HepG2 (cell line): ENCODE data around the gene HSPA1B. TPM values are rescaled to one million over a fixed set of nuclear protein-coding genes. Genes with fewer than 3 reads are reported as not detected.

Experiments
- BRCA1 ChIP-seq: sonication (generic); formaldehyde crosslinking; IDR thresholded peaks from 2 replicates; pipeline ENCODE4 v1.4.0; 2020; ENCODE audit warnings: missing genetic modification reagents
- FIP1L1 ChIP-seq: fragments of 200-400 bp; formaldehyde crosslinking; IDR thresholded peaks from 2 replicates; pipeline ENCODE4 v1.6.1; 2018; ENCODE audit warnings: low read depth, mild to moderate bottlenecking, low read length, moderate library complexity, borderline replicate concordance; ENCODE audit not compliant: insufficient read depth
- HNF4A ChIP-seq: sonication (generic); formaldehyde crosslinking; IDR thresholded peaks from 2 replicates; pipeline ENCODE4 v1.4.0; 2020; ENCODE audit warnings: missing genetic modification reagents
- HOXA9 ChIP-seq: sonication (generic); formaldehyde crosslinking; IDR thresholded peaks from 2 replicates; pipeline ENCODE4 v1.8.1; 2022; ENCODE audit warnings: missing genetic modification reagents, mild to moderate bottlenecking, moderate library complexity, borderline replicate concordance
- ISL2 ChIP-seq: sonication (generic); formaldehyde crosslinking; IDR thresholded peaks from 2 replicates; pipeline ENCODE4 v1.5.0; 2020; ENCODE audit warnings: missing genetic modification reagents
- JDP2 ChIP-seq: sonication (generic); formaldehyde crosslinking; IDR thresholded peaks from 2 replicates; pipeline ENCODE4 v1.8.1; 2022; ENCODE audit warnings: missing genetic modification reagents, borderline replicate concordance
- PRPF4 ChIP-seq: fragments of 200-400 bp; formaldehyde crosslinking; IDR thresholded peaks from 2 replicates; pipeline ENCODE4 v1.6.1; 2016; ENCODE audit warnings: low read length, low read depth; ENCODE audit not compliant: poor library complexity, severe bottlenecking
- SALL2 ChIP-seq: sonication (generic); formaldehyde crosslinking; IDR thresholded peaks from 2 replicates; pipeline ENCODE4 v1.8.1; 2023; ENCODE audit warnings: mild to moderate bottlenecking, missing genetic modification reagents, inconsistent platforms
- ZNF160 ChIP-seq: sonication (generic); formaldehyde crosslinking; IDR thresholded peaks from 2 replicates; pipeline ENCODE4 v1.8.0; 2022; ENCODE audit warnings: mild to moderate bottlenecking, inconsistent platforms, missing genetic modification reagents
- ZNF572 ChIP-seq: sonication (generic); formaldehyde crosslinking; IDR thresholded peaks from 2 replicates; pipeline ENCODE4 v1.5.1; 2020; ENCODE audit warnings: mild to moderate bottlenecking, missing genetic modification reagents
- polyA plus RNA-seq, 8 experiments: library from polyadenylated mRNA; depleted of rRNA in 3 of 8; stranded (reverse) in 7 of 8; unstranded in 1 of 8; fragments of >200 nt; fragmentation: Illumina TruSeq in 4 of 8; extraction: Trizol in 4 of 8; gene quantifications; 2 replicates each; pipeline versions ENCODE4 v1.2.1 to v1.2.3, GENCODE V29; 2011 to 2016; ENCODE audit warnings: low read depth in 4 of 8, missing spikeins in 1 of 8, mixed read lengths in 1 of 8; ENCODE audit not compliant: insufficient read depth in 1 of 8
- total RNA-seq, 5 experiments: library from RNA; depleted of rRNA; stranded (reverse); fragments of >200 nt; fragmentation: Illumina TruSeq; extraction: Trizol; gene quantifications; 2 replicates each; pipeline ENCODE4 v1.2.3, GENCODE V29; 2016; ENCODE audit warnings: low read depth in 1 of 5
- TF ChIP-seq, protein P1 (sequence below): sonication (generic); formaldehyde crosslinking; IDR thresholded peaks from 2 replicates; pipeline ENCODE4 v1.4.0; 2020; ENCODE audit warnings: missing genetic modification reagents; ENCODE audit errors: not compliant biosample characterization
- TF ChIP-seq, protein P2 (sequence below): sonication (generic); formaldehyde crosslinking; IDR thresholded peaks from 2 replicates; pipeline ENCODE4 v1.4.0; 2020; ENCODE audit warnings: missing genetic modification reagents, borderline replicate concordance
- TF ChIP-seq, protein P3 (sequence below): sonication (generic); formaldehyde crosslinking; IDR thresholded peaks from 2 replicates; pipeline ENCODE4 v1.5.0; 2020; ENCODE audit warnings: mild to moderate bottlenecking, missing genetic modification reagents, borderline replicate concordance
- TF ChIP-seq, protein P4 (sequence below), 2 experiments: IDR thresholded peaks; 2 replicates each; pipeline ENCODE4 v1.6.1; 2011 to 2012; ENCODE audit warnings: low read length in 2 of 2, borderline replicate concordance in 1 of 2, low read depth in 1 of 2, mild to moderate bottlenecking in 1 of 2, moderate library complexity in 1 of 2

The HSPA1B gene
- total and polyA plus RNA-seq, 2 of the 13 experiments (the other 11 are each of a cell fraction or from before 2014, with no cell fraction given), result 26.0 to 186 TPM

DNA sequence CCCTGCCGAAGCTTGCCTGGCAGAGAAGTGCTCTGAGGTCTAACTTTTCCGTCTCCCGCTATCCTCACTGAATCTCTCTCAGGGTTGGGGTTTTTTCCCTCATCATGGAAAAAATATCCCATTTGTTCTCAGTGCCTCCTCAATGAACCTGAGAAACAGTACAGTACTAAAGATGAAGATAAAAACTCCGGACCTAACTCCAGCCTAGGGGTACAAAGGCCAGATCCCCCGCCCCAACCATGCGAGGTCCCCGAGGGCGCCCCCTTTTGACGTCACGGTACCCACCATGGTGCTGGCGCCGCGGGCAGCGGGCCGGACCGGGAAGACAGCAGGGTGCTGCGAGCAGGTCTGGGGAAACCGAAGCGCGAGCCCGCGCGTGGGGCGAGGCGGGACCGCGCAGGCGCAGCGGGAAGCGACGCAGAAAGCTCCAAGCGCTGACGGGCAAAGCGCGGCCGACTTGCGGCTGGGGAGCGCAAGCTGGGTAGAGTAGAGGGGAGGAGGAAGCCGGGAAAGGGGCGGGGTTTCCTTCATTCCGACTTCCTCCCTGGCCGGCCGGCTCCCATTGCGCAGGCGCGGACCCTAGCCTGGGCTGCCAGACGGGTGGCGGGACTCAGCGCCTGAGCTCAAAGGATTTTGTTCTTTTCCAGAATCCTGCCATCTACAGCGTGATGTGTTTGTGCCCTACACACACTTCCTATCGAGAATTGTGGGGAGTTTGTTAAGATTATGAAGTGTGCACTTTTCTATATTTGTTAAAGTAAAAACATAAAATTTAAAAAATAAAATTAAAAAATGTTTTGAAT lies 20.9 kb upstream of the HSPA1B start, which contains the start of gene LSM2 (continued):
- TF ChIP-seq HOXA9 (CRISPR knock-in tag), result no peak
- TF ChIP-seq ZNF572 (CRISPR knock-in tag), result peak; percentile 41; the same call in 1 of the 2 replicates
- TF ChIP-seq ZNF160 (CRISPR knock-in tag), result no peak; the same call in none of the 2 replicates
- TF ChIP-seq FIP1L1, result no peak
- no peak for TF ChIP-seq PRPF4
- 0 out of 2 replicates have a peak, but pooled peaks have one; percentile 78 for TF ChIP-seq SALL2
- TF ChIP-seq, protein P1, sequence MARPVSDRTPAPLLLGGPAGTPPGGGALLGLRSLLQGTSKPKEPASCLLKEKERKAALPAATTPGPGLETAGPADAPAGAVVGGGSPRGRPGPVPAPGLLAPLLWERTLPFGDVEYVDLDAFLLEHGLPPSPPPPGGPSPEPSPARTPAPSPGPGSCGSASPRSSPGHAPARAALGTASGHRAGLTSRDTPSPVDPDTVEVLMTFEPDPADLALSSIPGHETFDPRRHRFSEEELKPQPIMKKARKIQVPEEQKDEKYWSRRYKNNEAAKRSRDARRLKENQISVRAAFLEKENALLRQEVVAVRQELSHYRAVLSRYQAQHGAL, result peak; percentile 91
- peak; percentile 20; the same call in 1 of the 2 replicates for TF ChIP-seq JDP2 (CRISPR knock-in tag)
- peak; percentile 96 for TF ChIP-seq HNF4A (CRISPR knock-in tag)
- TF ChIP-seq, protein P2, sequence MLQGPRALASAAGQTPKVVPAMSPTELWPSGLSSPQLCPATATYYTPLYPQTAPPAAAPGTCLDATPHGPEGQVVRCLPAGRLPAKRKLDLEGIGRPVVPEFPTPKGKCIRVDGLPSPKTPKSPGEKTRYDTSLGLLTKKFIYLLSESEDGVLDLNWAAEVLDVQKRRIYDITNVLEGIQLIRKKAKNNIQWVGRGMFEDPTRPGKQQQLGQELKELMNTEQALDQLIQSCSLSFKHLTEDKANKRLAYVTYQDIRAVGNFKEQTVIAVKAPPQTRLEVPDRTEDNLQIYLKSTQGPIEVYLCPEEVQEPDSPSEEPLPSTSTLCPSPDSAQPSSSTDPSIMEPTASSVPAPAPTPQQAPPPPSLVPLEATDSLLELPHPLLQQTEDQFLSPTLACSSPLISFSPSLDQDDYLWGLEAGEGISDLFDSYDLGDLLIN (CRISPR knock-in tag), result peak; percentile 97; the same call in 1 of the 2 replicates
- TF ChIP-seq, protein P3, sequence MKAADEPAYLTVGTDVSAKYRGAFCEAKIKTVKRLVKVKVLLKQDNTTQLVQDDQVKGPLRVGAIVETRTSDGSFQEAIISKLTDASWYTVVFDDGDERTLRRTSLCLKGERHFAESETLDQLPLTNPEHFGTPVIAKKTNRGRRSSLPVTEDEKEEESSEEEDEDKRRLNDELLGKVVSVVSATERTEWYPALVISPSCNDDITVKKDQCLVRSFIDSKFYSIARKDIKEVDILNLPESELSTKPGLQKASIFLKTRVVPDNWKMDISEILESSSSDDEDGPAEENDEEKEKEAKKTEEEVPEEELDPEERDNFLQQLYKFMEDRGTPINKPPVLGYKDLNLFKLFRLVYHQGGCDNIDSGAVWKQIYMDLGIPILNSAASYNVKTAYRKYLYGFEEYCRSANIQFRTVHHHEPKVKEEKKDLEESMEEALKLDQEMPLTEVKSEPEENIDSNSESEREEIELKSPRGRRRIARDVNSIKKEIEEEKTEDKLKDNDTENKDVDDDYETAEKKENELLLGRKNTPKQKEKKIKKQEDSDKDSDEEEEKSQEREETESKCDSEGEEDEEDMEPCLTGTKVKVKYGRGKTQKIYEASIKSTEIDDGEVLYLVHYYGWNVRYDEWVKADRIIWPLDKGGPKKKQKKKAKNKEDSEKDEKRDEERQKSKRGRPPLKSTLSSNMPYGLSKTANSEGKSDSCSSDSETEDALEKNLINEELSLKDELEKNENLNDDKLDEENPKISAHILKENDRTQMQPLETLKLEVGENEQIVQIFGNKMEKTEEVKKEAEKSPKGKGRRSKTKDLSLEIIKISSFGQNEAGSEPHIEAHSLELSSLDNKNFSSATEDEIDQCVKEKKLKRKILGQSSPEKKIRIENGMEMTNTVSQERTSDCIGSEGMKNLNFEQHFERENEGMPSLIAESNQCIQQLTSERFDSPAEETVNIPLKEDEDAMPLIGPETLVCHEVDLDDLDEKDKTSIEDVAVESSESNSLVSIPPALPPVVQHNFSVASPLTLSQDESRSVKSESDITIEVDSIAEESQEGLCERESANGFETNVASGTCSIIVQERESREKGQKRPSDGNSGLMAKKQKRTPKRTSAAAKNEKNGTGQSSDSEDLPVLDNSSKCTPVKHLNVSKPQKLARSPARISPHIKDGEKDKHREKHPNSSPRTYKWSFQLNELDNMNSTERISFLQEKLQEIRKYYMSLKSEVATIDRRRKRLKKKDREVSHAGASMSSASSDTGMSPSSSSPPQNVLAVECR (CRISPR knock-in tag), result peak; percentile 97
- TF ChIP-seq, protein P4, sequence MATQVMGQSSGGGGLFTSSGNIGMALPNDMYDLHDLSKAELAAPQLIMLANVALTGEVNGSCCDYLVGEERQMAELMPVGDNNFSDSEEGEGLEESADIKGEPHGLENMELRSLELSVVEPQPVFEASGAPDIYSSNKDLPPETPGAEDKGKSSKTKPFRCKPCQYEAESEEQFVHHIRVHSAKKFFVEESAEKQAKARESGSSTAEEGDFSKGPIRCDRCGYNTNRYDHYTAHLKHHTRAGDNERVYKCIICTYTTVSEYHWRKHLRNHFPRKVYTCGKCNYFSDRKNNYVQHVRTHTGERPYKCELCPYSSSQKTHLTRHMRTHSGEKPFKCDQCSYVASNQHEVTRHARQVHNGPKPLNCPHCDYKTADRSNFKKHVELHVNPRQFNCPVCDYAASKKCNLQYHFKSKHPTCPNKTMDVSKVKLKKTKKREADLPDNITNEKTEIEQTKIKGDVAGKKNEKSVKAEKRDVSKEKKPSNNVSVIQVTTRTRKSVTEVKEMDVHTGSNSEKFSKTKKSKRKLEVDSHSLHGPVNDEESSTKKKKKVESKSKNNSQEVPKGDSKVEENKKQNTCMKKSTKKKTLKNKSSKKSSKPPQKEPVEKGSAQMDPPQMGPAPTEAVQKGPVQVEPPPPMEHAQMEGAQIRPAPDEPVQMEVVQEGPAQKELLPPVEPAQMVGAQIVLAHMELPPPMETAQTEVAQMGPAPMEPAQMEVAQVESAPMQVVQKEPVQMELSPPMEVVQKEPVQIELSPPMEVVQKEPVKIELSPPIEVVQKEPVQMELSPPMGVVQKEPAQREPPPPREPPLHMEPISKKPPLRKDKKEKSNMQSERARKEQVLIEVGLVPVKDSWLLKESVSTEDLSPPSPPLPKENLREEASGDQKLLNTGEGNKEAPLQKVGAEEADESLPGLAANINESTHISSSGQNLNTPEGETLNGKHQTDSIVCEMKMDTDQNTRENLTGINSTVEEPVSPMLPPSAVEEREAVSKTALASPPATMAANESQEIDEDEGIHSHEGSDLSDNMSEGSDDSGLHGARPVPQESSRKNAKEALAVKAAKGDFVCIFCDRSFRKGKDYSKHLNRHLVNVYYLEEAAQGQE (IDR thresholded peaks at IDR 0.05; ENCODE audit: borderline replicate concordance in 1 of 2, low read depth in 1 of 2, low read length in 2 of 2), result peak in 1 of 2 experiments; percentile 73; a peak in 2 of 4 replicates
- TF ChIP-seq ISL2 (CRISPR knock-in tag), result peak; percentile 61; the same call in 1 of the 2 replicates
- no peak for TF ChIP-seq BRCA1 (CRISPR knock-in tag)
